A673 (cell line): ENCODE results near the gene COL4A2.

Source experiments
- CTCF ChIP-seq: fragments of 300-800, 200-600 bp; sonication (generic); conservative IDR thresholded peaks from 2 replicates; pipeline ENCODE4 v1.5.1; 2017; ENCODE audit warnings: low read depth, mild to moderate bottlenecking, antibody characterized with exemption, low read length, moderate library complexity, mixed read lengths
- EZH2 ChIP-seq: fragments of 200-600 bp; sonication (generic); IDR thresholded peaks from 2 replicates; pipeline ENCODE4 v1.6.1; 2017; ENCODE audit warnings: borderline replicate concordance, low read depth, mild to moderate bottlenecking, mixed read lengths, antibody characterized with exemption, low read length; ENCODE audit not compliant: poor library complexity, severe bottlenecking

- TF ChIP-seq EZH2 (no peak), CTCF (no peak)
Measured at GRCh38 chr13:110270507-110270906, 36.6 kb upstream of the COL4A2 start.
